GM21529 (cell line): Measurements from ENCODE around the gene ADGRG6.
A peak's percentile ranks its signal among the peaks of the same experiment; 100 is the strongest.

ENCODE experiments used
- ATAC-seq: cut with Tn5 transposase; IDR thresholded peaks from one replicate; pipeline ENCODE4 v1.9.1; 2021; ENCODE audit not compliant: unreplicated experiment

The ADGRG6 gene

GRCh38 chr6:142474531-142475289 lies 172.9 kb downstream of the ADGRG6 start:
- peak; percentile 58 for ATAC-seq

GRCh38 chr6:142476452-142476851 lies 174.6 kb downstream of the ADGRG6 start:
- no peak for ATAC-seq

- ATAC-seq: no peak
Observed at GRCh38 chr6:142478117-142478516, 176.3 kb downstream of the ADGRG6 start.

GRCh38 chr6:142481466-142481865 lies 179.7 kb downstream of the ADGRG6 start:
- ATAC-seq: no peak

- no peak for ATAC-seq
Observed at GRCh38 chr6:142482249-142482648, 180.4 kb downstream of the ADGRG6 start.

GRCh38 chr6:142482974-142483373 lies 181.2 kb downstream of the ADGRG6 start:
- no peak for ATAC-seq

GRCh38 chr6:142485256-142485655 lies 183.4 kb downstream of the ADGRG6 start:
- no peak for ATAC-seq

GRCh38 chr6:142489722-142490610 lies 188.2 kb downstream of the ADGRG6 start:
- ATAC-seq: no peak
